NT2/D1 (cell line): ENCODE results near the gene IDH3A.

ENCODE experiments used
- SUZ12 ChIP-seq: IDR thresholded peaks from 2 replicates; pipeline ENCODE4 v1.6.1; 2011; ENCODE audit not compliant: insufficient read length, insufficient read depth; ENCODE audit errors: extremely low read depth
- YY1 ChIP-seq: IDR thresholded peaks from 2 replicates; pipeline ENCODE4 v1.6.1; 2011; ENCODE audit not compliant: insufficient read length, insufficient read depth
- ZNF274 ChIP-seq: IDR thresholded peaks from 2 replicates; pipeline ENCODE4 v1.6.1; 2011; ENCODE audit warnings: mild to moderate bottlenecking, low read depth, low read length

DNA sequence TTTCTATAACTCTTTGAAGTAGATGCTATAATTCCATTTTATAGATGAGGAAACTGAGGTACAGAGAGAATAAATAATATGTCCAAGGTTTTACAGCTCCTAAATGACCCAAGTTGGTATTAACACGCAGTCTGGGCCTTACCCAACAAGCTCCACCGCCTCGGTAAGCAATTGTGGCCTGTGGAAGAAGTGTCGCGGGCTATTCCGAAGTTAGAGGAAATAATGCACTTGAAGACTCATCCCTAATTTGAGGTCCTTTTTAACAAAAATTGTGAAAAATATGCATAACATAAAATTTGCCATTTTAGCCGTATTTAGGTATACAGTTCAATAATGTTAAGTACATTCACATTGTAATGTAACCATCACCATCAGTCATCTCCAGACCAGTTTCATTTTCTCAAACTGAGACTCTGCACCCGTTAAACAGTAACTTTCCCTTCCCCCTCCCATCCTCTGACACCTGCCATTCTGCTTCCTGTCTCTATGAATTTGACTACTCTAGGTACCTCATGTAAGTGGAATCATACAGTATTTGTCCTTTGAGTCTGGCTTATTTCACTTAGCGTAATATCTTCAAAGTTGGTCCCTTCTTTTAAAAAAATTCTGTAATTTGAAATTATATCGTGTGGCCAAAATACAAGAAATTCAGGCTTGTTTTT, 18.2 kb downstream of the IDH3A start:
- TF ChIP-seq ZNF274 (no peak), YY1 (no peak), SUZ12 (no peak)
